Erythroblast (primary cell): ENCODE data around the gene GJC1.

ENCODE experiments used
- GATA1 ChIP-seq: IDR thresholded peaks from 2 replicates; pipeline ENCODE4 v1.6.1; 2011; ENCODE audit warnings: low read depth, mild to moderate bottlenecking, control low read depth, low read length, moderate library complexity
- POLR2A ChIP-seq: IDR thresholded peaks from 2 replicates; pipeline ENCODE4 v1.6.1; 2011; ENCODE audit warnings: mild to moderate bottlenecking, low read length

DNA sequence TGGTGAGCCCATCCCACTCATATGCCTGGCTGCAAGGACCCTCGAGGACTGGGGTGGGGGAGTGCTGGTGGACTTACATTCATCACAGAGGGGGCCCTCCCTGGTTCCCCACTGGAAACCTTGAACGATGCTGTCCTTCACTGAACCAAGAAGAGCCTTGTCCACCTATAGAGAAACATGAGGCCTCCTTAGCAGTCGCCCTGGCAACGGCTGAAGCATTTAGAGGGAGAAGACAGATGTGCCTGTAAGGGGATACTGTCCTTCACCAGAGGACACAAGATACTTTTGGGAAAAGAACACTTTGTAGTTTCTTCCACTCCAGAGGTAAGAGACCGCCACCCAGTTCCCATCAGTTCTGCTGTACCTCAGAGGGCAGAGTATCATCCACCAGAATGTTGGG is 24.1 kb upstream of the GJC1 start:
- no peak for TF ChIP-seq POLR2A
- no peak for TF ChIP-seq GATA1
